ENCODE measurements around the gene PIK3C2A. TPM values are rescaled to one million over a fixed set of nuclear protein-coding genes. Genes with fewer than 3 reads are reported as not detected.
"Not testable (repeated sequence)": the region's sequence is repeated elsewhere in the genome, so short reads cannot be mapped to it uniquely, and the experiment has no call there.

The PIK3C2A gene
- total and polyA plus RNA-seq, 2 of the 8 experiments (the other 6 are each of a cell fraction or from before 2014, with no cell fraction given), result 20.1 to 127 TPM

DNA sequence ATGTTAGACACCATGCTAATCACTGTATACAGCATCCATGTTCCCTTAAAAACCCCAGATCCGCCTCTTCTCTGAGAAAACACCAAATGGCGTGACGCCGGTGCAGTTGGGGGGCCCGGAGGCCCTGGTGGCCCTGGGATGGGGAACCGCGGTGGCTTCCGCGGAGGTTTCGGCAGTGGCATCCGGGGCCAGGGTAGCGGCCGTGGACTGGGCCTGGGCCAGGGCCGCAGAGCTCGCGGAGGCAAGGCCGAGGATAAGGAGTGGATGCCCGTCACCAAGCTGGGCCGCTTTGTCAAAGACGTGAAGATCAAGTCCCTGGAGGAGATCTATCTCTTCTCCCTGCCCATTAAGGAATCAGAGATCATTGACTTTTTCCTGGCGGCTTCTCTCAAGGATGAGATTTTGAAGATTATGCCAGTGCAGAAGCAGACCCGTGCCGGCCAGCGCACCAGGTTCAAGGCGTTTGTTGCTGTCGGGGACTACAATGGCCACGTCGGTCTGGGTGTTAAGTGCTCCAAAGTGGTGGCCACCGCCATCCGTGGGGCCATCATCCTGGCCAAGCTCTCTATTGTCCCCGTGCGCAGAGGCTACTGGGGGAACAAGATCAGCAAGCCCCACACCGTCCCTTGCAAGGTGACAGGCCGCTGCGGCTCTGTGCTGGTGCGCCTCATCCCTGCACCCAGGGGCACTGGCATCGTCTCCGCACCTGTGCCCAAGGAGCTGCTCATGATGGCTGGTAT lies 20.6 kb upstream of the PIK3C2A start:
- H2BK120ac ChIP-seq (replicated peaks; ENCODE audit: low read depth, low read length); H3K23me2 ChIP-seq (ENCODE audit: low read depth, low read length); H4K5ac ChIP-seq (ENCODE audit: insufficient read length, low read depth, low read length); H2BK20ac ChIP-seq (ENCODE audit: low read length); H4K8ac ChIP-seq (ENCODE audit: extremely low read depth, insufficient read depth, low read length); H3K56ac ChIP-seq (replicated peaks; ENCODE audit: insufficient read length, low read depth, low read length); H3K36me3 ChIP-seq (ENCODE audit: control insufficient read depth in 2 of 4, insufficient read depth in 4 of 4, low read length in 3 of 4); H3K18ac ChIP-seq (ENCODE audit: extremely low read depth, low read length); H2BK12ac ChIP-seq (ENCODE audit: low read depth, low read length); H3K23ac ChIP-seq (ENCODE audit: insufficient read length); H2AFZ ChIP-seq (ENCODE audit: low read length); H4K20me1 ChIP-seq (replicated peaks in 1 of 2; ENCODE audit: control insufficient read depth in 1 of 2, insufficient read depth in 2 of 2, low read length in 2 of 2); DNase-seq (ENCODE audit: low read depth in 1 of 2, low spot score in 2 of 2); H3K4me3 ChIP-seq (ENCODE audit: extremely low read depth in 1 of 4, insufficient read depth in 2 of 4, low read depth in 3 of 4, low read length in 4 of 4); H3K27me3 ChIP-seq (replicated peaks in 1 of 4; ENCODE audit: control insufficient read depth in 3 of 4, extremely low read depth in 1 of 4, insufficient read depth in 3 of 4, low read length in 3 of 4); H3K9me3 ChIP-seq (ENCODE audit: insufficient read depth in 2 of 2, low read depth in 1 of 2, low read length in 1 of 2); H4K91ac ChIP-seq (replicated peaks; ENCODE audit: insufficient read length, low read length); FAIRE-seq; H3K4ac ChIP-seq (replicated peaks; ENCODE audit: insufficient read length, low read depth, low read length); H3K79me2 ChIP-seq (ENCODE audit: control insufficient read depth in 1 of 2, insufficient read depth in 2 of 2, low read length in 2 of 2); H3K14ac ChIP-seq (ENCODE audit: insufficient read length); H2AK5ac ChIP-seq (ENCODE audit: low read depth, low read length); H3K4me1 ChIP-seq (replicated peaks in 1 of 4; ENCODE audit: control insufficient read depth in 3 of 4, insufficient read depth in 4 of 4, low read length in 3 of 4); H3K27ac ChIP-seq (ENCODE audit: low read depth, low read length); H3K4me2 ChIP-seq (ENCODE audit: insufficient read depth in 1 of 2, low read depth in 2 of 2, low read length in 2 of 2); H2BK15ac ChIP-seq (ENCODE audit: low read length); H3K9ac ChIP-seq (replicated peaks in 1 of 4; ENCODE audit: extremely low read depth in 1 of 4, low read depth in 3 of 4, low read length in 3 of 4); H2BK5ac ChIP-seq (ENCODE audit: low read depth, low read length); H3K79me1 ChIP-seq (ENCODE audit: low read depth, low read length): not testable (repeated sequence)
- ChIA-PET CTCF (ENCODE audit: partially characterized antibody) (interaction anchor here (0.8 to 2.9 kb wide), 5 partner anchors 12 to 158 kb away, joined by 3 to 29 read pairs (median 10); no protein-coding TSS in a partner anchor), POLR2A (ENCODE audit: partially characterized antibody) (interaction anchor here (0.6 kb wide), 1 partner anchor 48 kb away, joined by 3 read pairs; the partner anchor contains the start of gene NUCB2)
- 95% methylated on average over 17 of the region's 38 CpGs; no CpG with 5 or more reads in 1 of the 2 experiments for WGBS, 2 experiments (ENCODE audit: extremely low coverage in 1 of 2, insufficient coverage in 1 of 2, insufficient read length in 1 of 2, insufficient replicate concordance in 2 of 2, low coverage in 1 of 2, low lambda C conversion rate in 2 of 2, missing lambda C conversion rate in 1 of 2)

Measured in H1 (cell line).